HL-60 (cell line): ENCODE data around the gene TENM4.

Experiments used
- GABPA ChIP-seq: IDR thresholded peaks from 2 replicates; pipeline ENCODE4 v1.6.1; 2012; ENCODE audit warnings: low read depth
- POLR2AphosphoS5 ChIP-seq: IDR thresholded peaks from 2 replicates; pipeline ENCODE4 v1.6.1; 2012; ENCODE audit warnings: low read depth
- REST ChIP-seq: IDR thresholded peaks from 2 replicates; pipeline ENCODE4 v1.6.1; 2012; ENCODE audit warnings: low read depth; ENCODE audit not compliant: insufficient replicate concordance
- SPI1 ChIP-seq: IDR thresholded peaks from 2 replicates; pipeline ENCODE4 v1.6.1; 2012; ENCODE audit warnings: low read depth, mild to moderate bottlenecking, borderline replicate concordance
- TF ChIP-seq, protein P1 (sequence below): IDR thresholded peaks from one replicate; pipeline ENCODE4 v1.5.1; 2011; ENCODE audit warnings: low read length, control low read depth, inconsistent platforms; ENCODE audit not compliant: insufficient read depth

- TF ChIP-seq, protein P1, sequence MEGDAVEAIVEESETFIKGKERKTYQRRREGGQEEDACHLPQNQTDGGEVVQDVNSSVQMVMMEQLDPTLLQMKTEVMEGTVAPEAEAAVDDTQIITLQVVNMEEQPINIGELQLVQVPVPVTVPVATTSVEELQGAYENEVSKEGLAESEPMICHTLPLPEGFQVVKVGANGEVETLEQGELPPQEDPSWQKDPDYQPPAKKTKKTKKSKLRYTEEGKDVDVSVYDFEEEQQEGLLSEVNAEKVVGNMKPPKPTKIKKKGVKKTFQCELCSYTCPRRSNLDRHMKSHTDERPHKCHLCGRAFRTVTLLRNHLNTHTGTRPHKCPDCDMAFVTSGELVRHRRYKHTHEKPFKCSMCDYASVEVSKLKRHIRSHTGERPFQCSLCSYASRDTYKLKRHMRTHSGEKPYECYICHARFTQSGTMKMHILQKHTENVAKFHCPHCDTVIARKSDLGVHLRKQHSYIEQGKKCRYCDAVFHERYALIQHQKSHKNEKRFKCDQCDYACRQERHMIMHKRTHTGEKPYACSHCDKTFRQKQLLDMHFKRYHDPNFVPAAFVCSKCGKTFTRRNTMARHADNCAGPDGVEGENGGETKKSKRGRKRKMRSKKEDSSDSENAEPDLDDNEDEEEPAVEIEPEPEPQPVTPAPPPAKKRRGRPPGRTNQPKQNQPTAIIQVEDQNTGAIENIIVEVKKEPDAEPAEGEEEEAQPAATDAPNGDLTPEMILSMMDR, result no peak
- TF ChIP-seq POLR2AphosphoS5 (no peak), REST (no peak), GABPA (no peak), SPI1 (no peak)
Measured at GRCh38 chr11:78933350-78933749, 507.5 kb downstream of the TENM4 start.
